Stomach (tissue), 9 donors: ENCODE data around the gene MYH6. TPM values are rescaled to one million over a fixed set of nuclear protein-coding genes. Genes with fewer than 3 reads are reported as not detected.

ENCODE experiments used
- DNase-seq, 2 donors: peaks; one replicate each; pipeline versions ENCODE4 v3.0.0 to v3.0.0-alpha.2; 2013 to 2019
- H3K27ac ChIP-seq, 5 donors: fragments of 200-600 bp in 4 of 5; sonication (generic) in 4 of 5; one replicate each; pipeline ENCODE4 v1.5.1; 2013 to 2019; ENCODE audit warnings: mild to moderate bottlenecking in 1 of 5, moderate library complexity in 1 of 5
- H3K27me3 ChIP-seq, 3 donors: fragments of 200-600 bp; sonication (generic); one replicate each; pipeline ENCODE4 v1.5.1; 2017 to 2019; ENCODE audit warnings: mixed run types in 1 of 3
- H3K36me3 ChIP-seq, 4 donors: fragments of 200-600 bp; sonication (generic); 1 replicate in 3 of 4; 2 replicates in 1 of 4; pipeline ENCODE4 v1.5.1; 2016 to 2019
- H3K4me1 ChIP-seq, 4 donors: fragments of 200-600 bp; sonication (generic); one replicate each; pipeline ENCODE4 v1.5.1; 2016 to 2019
- H3K4me3 ChIP-seq, 4 donors: fragments of 200-600 bp; sonication (generic) in 3 of 4; one replicate each; pipeline ENCODE4 v1.5.1; 2016 to 2019; ENCODE audit warnings: mild to moderate bottlenecking in 1 of 4
- H3K9me3 ChIP-seq, 4 donors: fragments of 200-600 bp; sonication (generic); one replicate each; pipeline ENCODE4 v1.5.1; 2016 to 2019
- EP300 ChIP-seq: sonication (generic); formaldehyde crosslinking; IDR thresholded peaks from one replicate; pipeline ENCODE4 v1.6.1; 2017; ENCODE audit warnings: antibody characterized with exemption
- POLR2A ChIP-seq, 4 donors: fragments of 450-650 bp; IDR thresholded peaks; one replicate each; pipeline ENCODE4 v1.6.1; 2016; ENCODE audit warnings: antibody characterized with exemption in 4 of 4, control low read depth in 2 of 4, mild to moderate bottlenecking in 1 of 4, moderate library complexity in 1 of 4
- POLR2AphosphoS5 ChIP-seq, 3 donors: sonication (generic); formaldehyde crosslinking; IDR thresholded peaks; one replicate each; pipeline ENCODE4 v1.6.1; 2016; ENCODE audit warnings: antibody characterized with exemption in 3 of 3
- WGBS, 5 donors: extraction: QIAGEN DNeasy Blood & Tissue Kit in 3 of 5; methylation state at CpG; one replicate each; pipeline versions ENCODE4 v1.1.5 to v1.1.7; 2013 to 2018; 5-methylcytosine and 5-hydroxymethylcytosine counted together
- intact Hi-C: fragments of 100-400 bp; cut with DNase I; formaldehyde crosslinking; loops from one replicate; pipeline ENCODE4 v1.15.1; 2023; ENCODE audit warnings: low total_unique reads
- polyA plus RNA-seq, 3 donors: library from polyadenylated mRNA; stranded (reverse); fragments of 200-250 nt; gene quantifications; one replicate each; pipeline ENCODE4 v1.2.3, GENCODE V29; 2013
- small RNA-seq, 4 donors: library from RNA; depleted of rRNA; stranded (forward); fragments of <200 nt; gene quantifications; one replicate each; pipeline ENCODE3, GENCODE V24; 2016
- total RNA-seq, 5 donors: library from RNA; depleted of rRNA; stranded (reverse); fragments of >200 nt; gene quantifications; one replicate each; pipeline versions ENCODE4 v1.1.0 to v1.2.3, GENCODE V29; 2014 to 2016
- TF ChIP-seq, protein P1 (sequence below), 7 experiments: fragments of 450-650 bp in 4 of 7; fragments of 200-600 bp in 3 of 7; sonication (generic) in 3 of 7; IDR thresholded peaks; one replicate each; pipeline ENCODE4 v1.5.1; 2016 to 2019; ENCODE audit warnings: antibody characterized with exemption in 7 of 7, control low read depth in 2 of 7, mild to moderate bottlenecking in 1 of 7
- donor health status: healthy with polysubstance abuse.
- donor health status: Bipolar disorder and iron deficiency.
- donor health status: healthy.

Gene MYH6
- total and polyA plus RNA-seq, 8 donors: 0.37 to 3.2 (median 0.97) TPM; not detected in 4

DNA sequence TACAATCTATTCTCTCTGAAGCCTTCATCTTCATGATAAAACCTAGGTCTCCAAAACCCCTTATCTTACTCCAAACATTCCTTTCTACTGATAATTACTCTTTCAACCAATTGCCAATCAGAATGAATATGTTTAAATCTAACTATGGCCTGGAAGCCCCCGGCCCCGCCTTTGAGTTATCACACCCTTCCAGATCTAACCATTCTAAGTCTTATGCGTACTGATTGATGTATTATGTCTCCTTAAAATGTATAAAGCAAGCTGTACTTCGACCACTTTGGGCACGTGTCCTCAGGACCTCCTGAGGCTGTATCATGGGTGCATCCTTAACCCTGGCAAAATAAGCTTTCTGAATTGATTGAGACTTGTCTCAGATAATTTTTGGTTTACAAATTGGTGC, 72.5 kb downstream of the MYH6 start:
- intact Hi-C loops: no loop called here
- Histone ChIP-seq H3K36me3 (no peaks in the 10 kb centered on the region), H3K27ac (no peak overlapping the region), H3K9me3 (peaks cover 0 to 4% (median 0%) of the 10 kb centered on the region in 4 donors), H3K4me3 (no peak overlapping the region), H3K4me1 (no peaks in the 10 kb centered on the region), H3K27me3 (no peaks in the 10 kb centered on the region)
- TF ChIP-seq, protein P1, sequence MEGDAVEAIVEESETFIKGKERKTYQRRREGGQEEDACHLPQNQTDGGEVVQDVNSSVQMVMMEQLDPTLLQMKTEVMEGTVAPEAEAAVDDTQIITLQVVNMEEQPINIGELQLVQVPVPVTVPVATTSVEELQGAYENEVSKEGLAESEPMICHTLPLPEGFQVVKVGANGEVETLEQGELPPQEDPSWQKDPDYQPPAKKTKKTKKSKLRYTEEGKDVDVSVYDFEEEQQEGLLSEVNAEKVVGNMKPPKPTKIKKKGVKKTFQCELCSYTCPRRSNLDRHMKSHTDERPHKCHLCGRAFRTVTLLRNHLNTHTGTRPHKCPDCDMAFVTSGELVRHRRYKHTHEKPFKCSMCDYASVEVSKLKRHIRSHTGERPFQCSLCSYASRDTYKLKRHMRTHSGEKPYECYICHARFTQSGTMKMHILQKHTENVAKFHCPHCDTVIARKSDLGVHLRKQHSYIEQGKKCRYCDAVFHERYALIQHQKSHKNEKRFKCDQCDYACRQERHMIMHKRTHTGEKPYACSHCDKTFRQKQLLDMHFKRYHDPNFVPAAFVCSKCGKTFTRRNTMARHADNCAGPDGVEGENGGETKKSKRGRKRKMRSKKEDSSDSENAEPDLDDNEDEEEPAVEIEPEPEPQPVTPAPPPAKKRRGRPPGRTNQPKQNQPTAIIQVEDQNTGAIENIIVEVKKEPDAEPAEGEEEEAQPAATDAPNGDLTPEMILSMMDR (IDR thresholded peaks at IDR 0.05): no peak
- TF ChIP-seq POLR2AphosphoS5 (IDR thresholded peaks at IDR 0.05) (no peak), EP300 (no peak), POLR2A (IDR thresholded peaks at IDR 0.05) (no peak)
- no peak for DNase-seq
- 77 to 86% (median 83%) methylated on average over 5 of the region's 5 CpGs for WGBS, 5 donors

Small RNAs within 50 kb of the gene (small RNA-seq; reads per million reads assigned to genes)
- gene MIR208A (0 reads per million in 4 donors), gene MIR208B (0 to 0.27 (median 0) reads per million in 4 donors)

Other genes with a start within 250 kb of the MYH6 start
- gene SLC7A8, start 224.6 kb downstream of the MYH6 start, total RNA-seq: 100 to 1,000 TPM in 1 of 5 donors, 10 to 100 TPM in 3, 1 to 10 TPM in 1; 1.2 to 102 (median 43.7) TPM
- 10 to 100 TPM; 22.1 to 33.9 (median 22.4) TPM for gene SLC7A8, start 224.6 kb downstream of the MYH6 start, polyA plus RNA-seq
- gene RNF212B, start 170.3 kb downstream of the MYH6 start, total RNA-seq: not detected
- 1 to 10 TPM in 2 of 3 donors, under 1 TPM in 1; 0.40 to 1.1 (median 1.1) TPM for gene RNF212B, start 170.3 kb downstream of the MYH6 start, polyA plus RNA-seq
- 100 to 1,000 TPM in 1 of 5 donors, 10 to 100 TPM in 1, 1 to 10 TPM in 3; 5.1 to 103 (median 8.3) TPM for gene HOMEZ, start 122.1 kb downstream of the MYH6 start, total RNA-seq
- gene HOMEZ, start 122.1 kb downstream of the MYH6 start, polyA plus RNA-seq: 1 to 10 TPM; 5.8 to 9.6 (median 7.0) TPM
- 10 to 100 TPM in 1 of 5 donors, 1 to 10 TPM in 4; 1.7 to 17.0 (median 6.8) TPM for gene PPP1R3E, start 105.4 kb downstream of the MYH6 start, total RNA-seq
- gene PPP1R3E, start 105.4 kb downstream of the MYH6 start, polyA plus RNA-seq: 10 to 100 TPM; 13.5 to 17.6 (median 16.4) TPM
- 10 to 100 TPM; 14.0 to 47.5 (median 39.8) TPM for gene BCL2L2, start 101.4 kb downstream of the MYH6 start, total RNA-seq
- gene BCL2L2, start 101.4 kb downstream of the MYH6 start, polyA plus RNA-seq: 10 to 100 TPM; 28.1 to 84.1 (median 48.4) TPM
- 100 to 1,000 TPM in 2 of 5 donors, 10 to 100 TPM in 3; 24.5 to 152 (median 70.5) TPM for gene PABPN1, start 86.8 kb downstream of the MYH6 start, total RNA-seq
- 100 to 1,000 TPM; 131 to 190 (median 147) TPM for gene PABPN1, start 86.8 kb downstream of the MYH6 start, polyA plus RNA-seq
- gene SLC22A17, start 55.4 kb downstream of the MYH6 start, total RNA-seq: 10 to 100 TPM; 14.1 to 33.3 (median 22.3) TPM
- gene SLC22A17, start 55.4 kb downstream of the MYH6 start, polyA plus RNA-seq: 10 to 100 TPM in 2 of 3 donors, 1 to 10 TPM in 1; 7.0 to 18.3 (median 12.5) TPM
- 1 to 10 TPM; 3.1 to 9.6 (median 5.5) TPM for gene EFS, start 43.1 kb downstream of the MYH6 start, total RNA-seq
- gene EFS, start 43.1 kb downstream of the MYH6 start, polyA plus RNA-seq: 10 to 100 TPM in 1 of 3 donors, 1 to 10 TPM in 2; 3.4 to 20.6 (median 6.8) TPM
- gene IL25, start 35.5 kb downstream of the MYH6 start, total RNA-seq: not detected
- not detected for gene IL25, start 35.5 kb downstream of the MYH6 start, polyA plus RNA-seq
- 1 to 10 TPM in 1 of 5 donors, not detected in 4; 1.3 TPM for gene CMTM5, start 31.2 kb downstream of the MYH6 start, total RNA-seq
- 1 to 10 TPM in 1 of 3 donors, under 1 TPM in 2; 0.61 to 1.3 (median 0.87) TPM for gene CMTM5, start 31.2 kb downstream of the MYH6 start, polyA plus RNA-seq
- gene MYH7, start 27.4 kb upstream of the MYH6 start, total RNA-seq: under 1 TPM in 1 of 5 donors, not detected in 4; 0.73 TPM
- gene MYH7, start 27.4 kb upstream of the MYH6 start, polyA plus RNA-seq: 1 to 10 TPM in 2 of 3 donors, under 1 TPM in 1; 0.23 to 4.9 (median 4.0) TPM
- gene NGDN, start 61.4 kb upstream of the MYH6 start, total RNA-seq: 10 to 100 TPM in 4 of 5 donors, 1 to 10 TPM in 1; 3.5 to 72.7 (median 20.3) TPM
- gene NGDN, start 61.4 kb upstream of the MYH6 start, polyA plus RNA-seq: 10 to 100 TPM; 27.6 to 38.5 (median 35.7) TPM
- 1 to 10 TPM in 1 of 5 donors, under 1 TPM in 4; under 0.01 to 2.9 (median 0.43) TPM for gene ZFHX2, start 143.5 kb upstream of the MYH6 start, total RNA-seq
- 1 to 10 TPM in 1 of 3 donors, under 1 TPM in 1, not detected in 1; 0.68 to 1.1 TPM for gene ZFHX2, start 143.5 kb upstream of the MYH6 start, polyA plus RNA-seq
- gene THTPA, start 148.0 kb upstream of the MYH6 start, total RNA-seq: 100 to 1,000 TPM in 1 of 5 donors, 10 to 100 TPM in 3, 1 to 10 TPM in 1; 8.5 to 170 (median 20.6) TPM
- 10 to 100 TPM in 2 of 3 donors, 1 to 10 TPM in 1; 8.6 to 16.7 (median 15.9) TPM for gene THTPA, start 148.0 kb upstream of the MYH6 start, polyA plus RNA-seq
- 100 to 1,000 TPM in 4 of 5 donors, 10 to 100 TPM in 1; 39.1 to 531 (median 212) TPM for gene AP1G2, start 159.5 kb upstream of the MYH6 start, total RNA-seq
- 100 to 1,000 TPM in 2 of 3 donors, 10 to 100 TPM in 1; 85.9 to 214 (median 113) TPM for gene AP1G2, start 159.5 kb upstream of the MYH6 start, polyA plus RNA-seq
- 1 to 10 TPM in 1 of 5 donors, under 1 TPM in 2, not detected in 2; 0.43 to 1.1 (median 0.58) TPM for gene JPH4, start 170.5 kb upstream of the MYH6 start, total RNA-seq
- under 1 TPM; 0.15 to 0.50 (median 0.30) TPM for gene JPH4, start 170.5 kb upstream of the MYH6 start, polyA plus RNA-seq
- 10 to 100 TPM in 1 of 5 donors, 1 to 10 TPM in 1, not detected in 3; 4.6 to 19.6 TPM for gene DHRS2, start 228.1 kb upstream of the MYH6 start, total RNA-seq
- gene DHRS2, start 228.1 kb upstream of the MYH6 start, polyA plus RNA-seq: 1 to 10 TPM; 3.7 to 9.7 (median 6.7) TPM